IMR-90 (cell line): ENCODE results near the gene AGBL3. TPM values are rescaled to one million over a fixed set of nuclear protein-coding genes. Genes with fewer than 3 reads are reported as not detected.
A peak's percentile ranks its signal among the peaks of the same experiment; 100 is the strongest.

Experiments
- ATAC-seq: fragments of 200-7000 bp; cut with Tn5 transposase; 2 replicates; pipeline ENCODE4 v1.9.1; 2020; ENCODE audit warnings: low read depth, mild to moderate bottlenecking, moderate library complexity
- BruUV-seq: library from RNA; stranded (reverse); fragments of 400-500 nt; replicated peaks from 2 replicates; lab custom pipeline; 2021; lab: Mats Ljungman, UMichigan
- CTCF ChIA-PET: fragments of 300-600 bp; formaldehyde crosslinking; extraction: SDS; loops from one replicate; lab custom pipeline; 2021; ENCODE audit warnings: antibody characterized with exemption; lab: Yijun Ruan, JAX
- POLR2A ChIA-PET: fragments of 300-600 bp; sonication (Branson Sonifier 250); formaldehyde crosslinking; loops from one replicate; lab custom pipeline; 2022; ENCODE audit warnings: antibody characterized with exemption; ENCODE audit not compliant: unreplicated experiment; lab: Charles Lee
- DNase-seq: peaks from one replicate; pipeline ENCODE4 v3.0.0; 2013
- H2AFZ ChIP-seq: replicated peaks from 2 replicates; pipeline ENCODE3; 2013; ENCODE audit warnings: low read length, mild to moderate bottlenecking; ENCODE audit not compliant: poor library complexity
- H2AK5ac ChIP-seq: 2 replicates; pipeline ENCODE4 v1.6.1; 2013; ENCODE audit warnings: low read depth, low read length, inconsistent platforms
- H2AK9ac ChIP-seq: replicated peaks from 2 replicates; pipeline ENCODE3; 2013; ENCODE audit warnings: mild to moderate bottlenecking, low read depth, low read length, moderate library complexity; ENCODE audit not compliant: poor library complexity
- H2BK120ac ChIP-seq: 2 replicates; pipeline ENCODE4 v1.6.1; 2013; ENCODE audit warnings: low read depth, low read length, inconsistent platforms
- H2BK15ac ChIP-seq: 3 replicates; pipeline ENCODE4 v1.6.1; 2013; ENCODE audit warnings: low read depth, low read length, inconsistent platforms
- H2BK20ac ChIP-seq: 2 replicates; pipeline ENCODE4 v1.6.1; 2013; ENCODE audit warnings: low read depth, mild to moderate bottlenecking, inconsistent platforms, low read length, moderate library complexity
- H2BK5ac ChIP-seq: 2 replicates; pipeline ENCODE4 v1.6.1; 2013; ENCODE audit warnings: mild to moderate bottlenecking, low read depth, low read length, inconsistent platforms; ENCODE audit not compliant: poor library complexity, severe bottlenecking
- H3K14ac ChIP-seq: replicated peaks from 2 replicates; pipeline ENCODE4 v1.6.1; 2013; ENCODE audit warnings: low read depth, low read length, inconsistent platforms
- H3K18ac ChIP-seq: 2 replicates; pipeline ENCODE4 v1.6.1; 2013; ENCODE audit warnings: low read depth, low read length, control low read depth
- H3K23ac ChIP-seq: 2 replicates; pipeline ENCODE4 v1.6.1; 2013; ENCODE audit warnings: low read depth, low read length, inconsistent platforms
- H3K27ac ChIP-seq: 2 replicates; pipeline ENCODE4 v1.5.1; 2013; ENCODE audit warnings: mild to moderate bottlenecking, control low read depth, low read length; ENCODE audit not compliant: insufficient read depth
- H3K27me3 ChIP-seq: 2 replicates; pipeline ENCODE4 v1.6.1; 2013; ENCODE audit warnings: low read length; ENCODE audit not compliant: control insufficient read depth, insufficient read depth
- H3K36me3 ChIP-seq: 2 replicates; pipeline ENCODE4 v1.6.1; 2013; ENCODE audit warnings: low read length, mixed read lengths; ENCODE audit not compliant: control insufficient read depth, insufficient read depth
- H3K4ac ChIP-seq: 2 replicates; pipeline ENCODE4 v1.6.1; 2013; ENCODE audit warnings: low read depth, low read length, inconsistent platforms
- H3K4me1 ChIP-seq: 2 replicates; pipeline ENCODE4 v1.6.1; 2013; ENCODE audit warnings: low read length, mixed read lengths; ENCODE audit not compliant: control insufficient read depth, insufficient read depth
- H3K4me2 ChIP-seq: 2 replicates; pipeline ENCODE4 v1.6.1; 2013; ENCODE audit warnings: low read depth, mild to moderate bottlenecking, control low read depth, low read length, moderate library complexity
- H3K4me3 ChIP-seq: 2 replicates; pipeline ENCODE4 v1.5.1; 2013; ENCODE audit warnings: low read depth, mild to moderate bottlenecking, control low read depth, low read length, moderate library complexity; ENCODE audit not compliant: insufficient read depth
- H3K56ac ChIP-seq: 2 replicates; pipeline ENCODE4 v1.6.1; 2013; ENCODE audit warnings: low read length, inconsistent platforms; ENCODE audit not compliant: insufficient read depth; ENCODE audit errors: extremely low read depth
- H3K79me1 ChIP-seq, 2 experiments: 2 replicates each; pipeline ENCODE4 v1.6.1; 2013; ENCODE audit warnings: low read length in 2 of 2, inconsistent platforms in 1 of 2, low read depth in 1 of 2
- H3K9ac ChIP-seq: 2 replicates; pipeline ENCODE4 v1.6.1; 2013; ENCODE audit warnings: low read depth, low read length, control low read depth
- H3K9me1 ChIP-seq: 2 replicates; pipeline ENCODE4 v1.6.1; 2013; ENCODE audit warnings: low read length, inconsistent platforms; ENCODE audit not compliant: insufficient read depth
- H3K9me3 ChIP-seq: 2 replicates; pipeline ENCODE4 v1.6.1; 2013; ENCODE audit warnings: low read length; ENCODE audit not compliant: control insufficient read depth, insufficient read depth
- H4K20me1 ChIP-seq: 2 replicates; pipeline ENCODE4 v1.6.1; 2013; ENCODE audit warnings: low read length, inconsistent platforms; ENCODE audit not compliant: insufficient read depth
- H4K5ac ChIP-seq: 2 replicates; pipeline ENCODE4 v1.6.1; 2013; ENCODE audit warnings: mild to moderate bottlenecking, low read depth, low read length, control low read depth
- H4K8ac ChIP-seq, 2 experiments: 2 replicates each; pipeline ENCODE4 v1.6.1; 2013; ENCODE audit warnings: low read depth in 2 of 2, low read length in 2 of 2, control low read depth in 1 of 2, inconsistent platforms in 1 of 2
- H4K91ac ChIP-seq: 2 replicates; pipeline ENCODE4 v1.6.1; 2013; ENCODE audit warnings: low read depth, low read length, inconsistent platforms; ENCODE audit not compliant: insufficient read depth
- POLR2A ChIP-seq: IDR thresholded peaks from 2 replicates; pipeline ENCODE4 v1.6.1; 2012; ENCODE audit warnings: mild to moderate bottlenecking, low read depth, low read length
- RAD21 ChIP-seq: IDR thresholded peaks from 2 replicates; pipeline ENCODE4 v1.6.1; 2012; ENCODE audit warnings: low read length, improper control_type of control experiment
- SMC3 ChIP-seq: fragments of 150-350 bp; IDR thresholded peaks from 2 replicates; pipeline ENCODE4 v1.6.1; 2016; ENCODE audit warnings: low read depth, mild to moderate bottlenecking, antibody characterized with exemption, low read length, moderate library complexity
- WGBS, 2 experiments: methylation state at CpG; one replicate each; pipeline versions ENCODE4 v1.1.5 to v1.1.7; 2013; ENCODE audit warnings: missing lambda C conversion rate in 2 of 2; ENCODE audit not compliant: insufficient read length in 1 of 2; ENCODE audit errors: extremely low coverage in 2 of 2; 5-methylcytosine and 5-hydroxymethylcytosine counted together
- dilution Hi-C: fragments of 300-500 bp; cut with HindIII; formaldehyde crosslinking; loops from one replicate; pipeline ENCODE4 v1.14.3; 2018; ENCODE audit warnings: low sequenced_read_pairs; ENCODE audit not compliant: unreplicated experiment
- in situ Hi-C: fragments of 300-500 bp; cut with MboI; formaldehyde crosslinking; loops from 3 replicates; pipeline ENCODE4 v1.14.3; 2019; ENCODE audit warnings: low sequenced_read_pairs, inconsistent platforms, mixed read lengths
- intact Hi-C: fragments of 100-400 bp; cut with micrococcal nuclease; formaldehyde crosslinking; loops from 2 replicates; pipeline ENCODE4 v1.10.0; 2022
- polyA plus RNA-seq, 3 experiments: library from polyadenylated mRNA; depleted of rRNA; stranded (reverse); fragments of >200 nt; gene quantifications; 2 replicates each; pipeline ENCODE4 v1.2.3, GENCODE V29; 2012; ENCODE audit warnings: low replicate concordance in 1 of 3
- total RNA-seq: library from RNA; depleted of rRNA; stranded (reverse); fragments of >200 nt; gene quantifications from 2 replicates; pipeline ENCODE4 v1.2.3, GENCODE V29; 2012
- TF ChIP-seq, protein P1 (sequence below): conservative IDR thresholded peaks from 2 replicates; pipeline ENCODE4 v1.5.1; 2012; ENCODE audit warnings: mild to moderate bottlenecking, low read depth, low read length, improper control_type of control experiment

The AGBL3 gene
- total and polyA plus RNA-seq, 2 of the 4 experiments (the other 2 are of a cell fraction), result 0.18 to 0.65 TPM

- H3K4me2 ChIP-seq, result no peak overlapping the region
- POLR2A ChIA-PET, result no interaction called here
- TF ChIP-seq POLR2A (no peak), RAD21 (peak; percentile 58), SMC3 (peak; percentile 43)
- TF ChIP-seq, protein P1, sequence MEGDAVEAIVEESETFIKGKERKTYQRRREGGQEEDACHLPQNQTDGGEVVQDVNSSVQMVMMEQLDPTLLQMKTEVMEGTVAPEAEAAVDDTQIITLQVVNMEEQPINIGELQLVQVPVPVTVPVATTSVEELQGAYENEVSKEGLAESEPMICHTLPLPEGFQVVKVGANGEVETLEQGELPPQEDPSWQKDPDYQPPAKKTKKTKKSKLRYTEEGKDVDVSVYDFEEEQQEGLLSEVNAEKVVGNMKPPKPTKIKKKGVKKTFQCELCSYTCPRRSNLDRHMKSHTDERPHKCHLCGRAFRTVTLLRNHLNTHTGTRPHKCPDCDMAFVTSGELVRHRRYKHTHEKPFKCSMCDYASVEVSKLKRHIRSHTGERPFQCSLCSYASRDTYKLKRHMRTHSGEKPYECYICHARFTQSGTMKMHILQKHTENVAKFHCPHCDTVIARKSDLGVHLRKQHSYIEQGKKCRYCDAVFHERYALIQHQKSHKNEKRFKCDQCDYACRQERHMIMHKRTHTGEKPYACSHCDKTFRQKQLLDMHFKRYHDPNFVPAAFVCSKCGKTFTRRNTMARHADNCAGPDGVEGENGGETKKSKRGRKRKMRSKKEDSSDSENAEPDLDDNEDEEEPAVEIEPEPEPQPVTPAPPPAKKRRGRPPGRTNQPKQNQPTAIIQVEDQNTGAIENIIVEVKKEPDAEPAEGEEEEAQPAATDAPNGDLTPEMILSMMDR, result peak; percentile 55
- H4K20me1 ChIP-seq, result peaks cover 10% of the 10 kb centered on the region; the same call in 1 of the 2 replicates
- H3K9ac ChIP-seq, result no peak overlapping the region
- H2BK15ac ChIP-seq, result no peak overlapping the region
- no peaks in the 10 kb centered on the region for H3K27me3 ChIP-seq
- H3K9me1 ChIP-seq, result no peaks in the 10 kb centered on the region
- BruUV-seq, result no TSS peak
- H2AK9ac ChIP-seq, result no peak overlapping the region
- H3K4ac ChIP-seq, result no peak overlapping the region
- no peaks in the 10 kb centered on the region for H3K9me3 ChIP-seq
- no peak overlapping the region for H3K56ac ChIP-seq
- no peak overlapping the region for H4K5ac ChIP-seq
- H3K4me1 ChIP-seq, result no peaks in the 10 kb centered on the region
- H3K79me1 ChIP-seq, result peaks cover 28 to 38% of the 10 kb centered on the region in 2 experiments
- H4K91ac ChIP-seq, result no peak overlapping the region
- H2BK20ac ChIP-seq, result no peak overlapping the region
- WGBS, 2 experiments, result 80% methylated on average over 2 of the region's 9 CpGs; no CpG with 5 or more reads in 1 of the 2 experiments
- H2BK120ac ChIP-seq, result no peak overlapping the region
- intact Hi-C loops, result loop anchor here (1.0 to 5.0 kb wide), 4 partner anchors 68 to 322 kb away; no protein-coding TSS in a partner anchor
- H2BK5ac ChIP-seq, result no peak overlapping the region
- H2AFZ ChIP-seq, result no peak overlapping the region
- no peak overlapping the region for H4K8ac ChIP-seq
- ATAC-seq, result peak; percentile 60
- H3K36me3 ChIP-seq, result peaks cover 72% of the 10 kb centered on the region
- in situ Hi-C loops, result no loop called here
- dilution Hi-C loops, result no loop called here
- CTCF ChIA-PET, result no interaction called here
- H3K14ac ChIP-seq, result no peak overlapping the region
- peak; percentile 54 for DNase-seq
- H3K4me3 ChIP-seq, result no peak overlapping the region
- H3K23ac ChIP-seq, result no peak overlapping the region
- H2AK5ac ChIP-seq, result no peak overlapping the region
- H3K18ac ChIP-seq, result no peak overlapping the region
- peak overlapping the region; percentile 7; the same call in 1 of the 2 replicates for H3K27ac ChIP-seq
These were observed 31.9 kb upstream of the AGBL3 start for GRCh38 chr7:134954197-134955082.
